ENCODE results near the gene GPR6.

Gene GPR6

GRCh38 chr6:110029144-110029543, 51.0 kb downstream of the GPR6 start:
- Histone ChIP-seq H3K36me3 (ENCODE audit: control insufficient read depth, low read length) (no peaks in the 10 kb centered on the region), H3K9me3 (ENCODE audit: control insufficient read depth, insufficient read depth, low read length) (no peaks in the 10 kb centered on the region), H3K27me3 (ENCODE audit: control insufficient read depth, low read length) (peaks cover 3% of the 10 kb centered on the region; the same call in 1 of the 2 replicates), H4K20me1 (ENCODE audit: control insufficient read depth, insufficient read depth, low read depth, low read length) (no peaks in the 10 kb centered on the region), H3K9me2 (replicated peaks; ENCODE audit: control insufficient read depth, low read length) (no peaks in the 10 kb centered on the region), H3K4me3 (ENCODE audit: low read length) (no peak overlapping the region), H3K4me1 (ENCODE audit: control insufficient read depth, low read length) (no peaks in the 10 kb centered on the region), H3K4me2 (ENCODE audit: low read length) (no peak overlapping the region), H3K79me2 (ENCODE audit: control insufficient read depth, low read length) (no peaks in the 10 kb centered on the region), H3K27ac (ENCODE audit: low read depth, low read length) (no peak overlapping the region), H3F3A (ENCODE audit: control insufficient read depth, insufficient read depth) (no peaks in the 10 kb centered on the region)
- TF ChIP-seq EZH2phosphoT487 (IDR thresholded peaks at IDR 0.05; ENCODE audit: borderline replicate concordance, low read length): no peak
- no peak for TF ChIP-seq CTCF (IDR thresholded peaks at IDR 0.05; ENCODE audit: low read depth, low read length, poor library complexity, severe bottlenecking)
